GM18873 (cell line): ENCODE measurements around the gene SMCO4.
"Not testable (repeated sequence)": the region's sequence is repeated elsewhere in the genome, so short reads cannot be mapped to it uniquely, and the experiment has no call there.

ENCODE experiments used
- ATAC-seq: cut with Tn5 transposase; IDR thresholded peaks from one replicate; pipeline ENCODE4 v1.9.1; 2021; ENCODE audit warnings: mild to moderate bottlenecking, moderate library complexity, moderate number of reproducible peaks; ENCODE audit not compliant: unreplicated experiment, low FRiP score

SMCO4 gene

DNA sequence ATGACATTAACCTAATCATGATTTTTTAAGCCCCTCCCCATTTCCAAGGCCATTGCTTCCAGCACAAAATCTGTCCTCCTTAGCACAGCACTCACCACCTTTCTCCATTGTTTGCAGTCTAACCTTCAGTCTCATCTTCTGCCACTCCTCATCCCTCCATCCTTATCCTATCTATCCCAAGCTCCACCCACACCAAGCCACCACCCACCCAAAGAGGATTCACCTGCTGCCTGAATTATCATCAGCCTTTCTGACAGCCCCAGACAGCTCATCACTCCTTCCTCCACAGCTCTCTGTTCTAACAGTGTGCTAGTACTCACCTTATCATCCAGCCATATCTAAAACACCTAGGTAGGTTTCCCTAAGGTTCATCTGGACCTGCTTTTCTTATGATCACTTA is 20.7 kb upstream of the SMCO4 start:
- no peak for ATAC-seq

GRCh38 chr11:93560199-93560932 is 17.2 kb upstream of the SMCO4 start:
- ATAC-seq, result no peak

GRCh38 chr11:93559681-93560080 is 16.5 kb upstream of the SMCO4 start:
- no peak for ATAC-seq

GRCh38 chr11:93552874-93553273 is 9.7 kb upstream of the SMCO4 start:
- ATAC-seq, result no peak

DNA sequence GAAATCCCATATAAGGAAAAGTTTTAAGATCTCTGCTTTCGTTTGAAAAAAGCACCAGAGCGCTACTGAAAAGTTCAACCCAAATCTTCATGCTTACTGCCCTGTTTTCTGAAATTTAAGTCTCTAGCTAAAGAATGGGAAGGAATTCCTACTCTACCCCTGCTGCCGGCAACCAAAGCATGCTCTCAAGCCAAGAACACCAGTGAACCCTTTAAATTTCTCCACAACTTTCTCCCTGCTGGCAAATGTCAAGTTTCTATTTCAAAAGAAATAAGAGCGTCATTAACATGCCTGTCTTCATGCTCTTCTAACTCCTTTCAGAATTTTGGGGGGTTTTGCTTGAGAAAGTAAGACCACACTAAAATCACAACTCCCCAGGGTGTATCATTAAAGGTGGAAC is 6.8 kb upstream of the SMCO4 start:
- ATAC-seq, result no peak

DNA sequence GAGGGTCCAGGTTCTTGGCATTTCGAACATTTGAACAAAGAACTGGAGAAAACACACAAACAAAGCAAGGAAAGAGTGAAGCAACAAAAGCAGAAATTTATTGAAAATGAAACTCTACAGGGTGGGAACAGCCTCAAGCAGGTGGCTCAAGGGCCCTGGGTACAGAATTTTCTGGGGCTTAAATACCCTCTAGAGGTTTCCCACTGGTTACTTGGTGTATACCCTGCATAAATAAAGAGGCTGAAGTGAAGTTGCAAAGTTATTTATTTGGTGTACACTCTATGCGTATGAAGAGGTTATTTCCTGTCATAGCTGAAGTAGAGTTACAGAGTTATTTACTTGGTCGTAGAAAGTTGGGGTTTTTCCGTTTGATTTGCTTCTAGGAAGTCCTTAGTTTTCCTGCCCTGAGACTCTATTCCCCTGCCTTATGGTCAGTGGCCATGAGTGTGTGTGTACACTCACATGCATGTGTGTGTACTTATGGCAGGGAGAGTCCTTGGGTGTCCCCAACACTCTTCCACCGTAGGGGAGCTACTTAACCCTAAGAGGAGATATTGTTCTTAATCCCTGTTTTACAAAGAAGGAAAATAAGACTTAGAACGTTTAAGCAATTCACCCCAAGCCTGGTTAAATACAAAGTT is 5.6 kb upstream of the SMCO4 start:
- ATAC-seq, result no peak

DNA sequence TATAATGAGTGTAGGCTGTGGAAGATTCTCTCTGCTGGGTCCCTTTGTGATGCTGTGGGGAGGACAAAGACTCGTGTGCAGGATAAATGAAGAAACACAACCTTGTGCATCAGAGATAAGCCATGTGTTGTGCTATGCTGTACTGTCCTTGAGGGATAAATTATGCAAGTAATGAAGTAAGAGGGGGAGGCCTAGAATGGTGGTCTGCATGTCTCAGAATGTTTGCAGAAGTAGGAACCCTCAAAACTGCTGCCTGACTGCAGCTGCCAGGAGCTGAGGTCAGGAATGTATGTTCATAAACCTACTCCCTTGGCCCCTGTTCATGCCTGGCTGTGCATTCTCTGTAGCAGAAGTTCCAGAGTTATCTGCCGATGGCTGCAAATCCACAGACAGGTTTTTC is 4.6 kb upstream of the SMCO4 start:
- no peak for ATAC-seq

DNA sequence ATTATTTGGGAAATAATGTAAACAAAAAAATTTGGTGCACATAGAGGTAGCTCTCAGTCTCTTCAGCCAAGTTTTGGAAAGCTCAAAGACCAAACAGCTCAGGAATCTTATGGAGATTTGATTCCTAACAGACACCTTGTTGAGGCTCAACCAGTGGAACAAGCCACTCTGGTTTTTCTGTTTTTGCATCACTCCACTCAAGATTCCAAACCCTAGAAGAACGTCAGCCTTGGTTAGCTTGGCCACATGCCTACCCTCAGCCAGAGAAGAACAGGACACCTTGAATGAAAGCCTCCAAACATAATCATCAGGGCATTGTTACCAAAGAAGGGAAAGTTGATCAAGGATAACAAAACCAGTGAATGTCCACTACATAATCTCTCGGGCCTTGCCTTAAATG is 3.8 kb upstream of the SMCO4 start:
- no peak for ATAC-seq

- no peak for ATAC-seq
Measured at GRCh38 chr11:93545566-93545965, 2.4 kb upstream of the SMCO4 start.

- ATAC-seq, result peak; percentile 19
Measured at GRCh38 chr11:93542811-93543229, 371 bp downstream of the SMCO4 start.

DNA sequence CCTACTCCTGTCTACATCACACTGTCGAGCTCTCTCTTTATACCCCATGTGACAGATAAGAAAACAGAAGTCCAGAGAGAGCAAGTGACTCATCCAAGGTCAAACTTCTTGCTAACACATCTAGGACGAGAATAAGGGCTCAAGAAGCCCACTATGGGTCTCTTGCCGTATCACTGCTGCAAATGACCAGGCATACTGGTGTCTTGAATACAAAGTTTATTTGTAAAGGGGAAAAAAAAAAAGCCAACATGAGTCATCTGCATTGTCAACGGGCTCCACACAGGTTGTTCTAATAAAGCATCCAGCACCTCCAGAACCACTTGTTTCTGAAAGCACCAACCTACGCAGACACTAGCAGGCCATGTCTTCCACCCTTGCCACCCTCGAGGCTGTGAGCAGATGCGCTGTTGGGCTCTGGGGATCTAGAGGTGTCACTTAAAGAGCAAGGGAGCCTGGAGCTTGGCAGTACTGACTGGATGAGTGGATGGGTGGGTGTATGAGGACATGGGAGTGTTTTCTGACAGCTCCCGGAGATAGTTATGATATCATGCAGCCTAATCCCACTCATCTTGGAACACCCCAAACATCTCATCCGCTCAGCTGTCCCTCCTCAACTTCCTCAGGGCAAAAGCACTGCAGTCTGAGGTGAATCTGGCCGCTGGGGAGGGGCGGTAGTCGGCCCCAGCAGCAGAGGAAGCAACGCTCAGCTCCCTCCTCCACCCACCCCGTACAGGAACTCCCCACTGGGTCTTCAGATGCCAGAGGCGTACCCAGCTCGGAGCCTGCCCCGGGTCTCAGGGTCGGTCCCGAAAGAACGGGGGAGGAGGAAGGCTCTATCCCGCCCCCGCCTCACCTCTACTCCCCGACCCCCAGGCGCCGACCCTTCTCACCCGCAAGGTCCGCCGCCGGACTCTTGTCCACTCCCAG is 1.0 kb downstream of the SMCO4 start:
- ATAC-seq, result peak; percentile 57

- ATAC-seq, result no peak
Measured at GRCh38 chr11:93540896-93541553, 2.2 kb downstream of the SMCO4 start.

DNA sequence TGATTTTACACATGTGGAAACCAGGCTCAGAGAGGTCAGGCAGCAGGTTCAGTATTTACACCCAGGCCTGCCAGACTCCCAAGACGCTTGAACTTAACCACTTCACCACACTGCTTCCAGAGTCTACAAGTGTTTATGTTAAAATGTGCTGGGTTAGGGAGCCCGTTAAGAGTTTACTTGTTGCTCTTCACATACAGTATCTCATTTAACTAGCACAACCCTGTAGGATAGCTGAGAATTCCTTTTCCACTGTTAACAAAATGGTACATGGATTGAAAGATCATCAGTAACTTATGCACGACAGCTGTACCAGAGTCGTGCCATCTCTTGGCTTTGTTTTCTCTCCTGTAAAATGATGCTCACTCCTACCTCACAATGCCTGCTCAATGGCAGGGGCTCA is 2.9 kb downstream of the SMCO4 start:
- no peak for ATAC-seq

GRCh38 chr11:93537767-93538261 is 5.4 kb downstream of the SMCO4 start:
- no peak for ATAC-seq

GRCh38 chr11:93537049-93537448 is 6.1 kb downstream of the SMCO4 start:
- ATAC-seq, result no peak

- ATAC-seq, result no peak
Measured at GRCh38 chr11:93536101-93536861, 6.9 kb downstream of the SMCO4 start.

DNA sequence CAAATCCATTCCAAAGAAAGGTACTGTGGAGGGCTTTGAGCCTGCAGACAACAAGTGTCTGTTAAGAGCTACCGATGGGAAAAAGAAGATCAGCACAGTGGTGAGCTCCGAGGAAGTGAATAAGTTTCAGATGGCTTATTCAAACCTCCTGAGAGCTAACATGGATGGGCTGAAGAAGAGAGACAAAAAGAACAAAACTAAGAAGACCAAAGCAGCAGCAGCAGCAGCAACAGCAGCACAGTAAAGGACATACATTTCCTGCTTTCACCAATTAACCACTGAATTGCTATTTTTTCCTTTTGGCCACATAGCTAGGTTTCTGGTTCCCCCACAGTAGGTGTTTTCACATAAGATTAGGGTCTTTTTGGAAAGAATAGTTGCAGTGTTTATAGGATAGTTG is 7.6 kb downstream of the SMCO4 start:
- not testable (repeated sequence) for ATAC-seq

- no peak for ATAC-seq
Measured at GRCh38 chr11:93532806-93533205, 10.4 kb downstream of the SMCO4 start.

- no peak for ATAC-seq
Measured at GRCh38 chr11:93532281-93532789, 10.9 kb downstream of the SMCO4 start.

- no peak for ATAC-seq
Measured at GRCh38 chr11:93530468-93530826, 12.7 kb downstream of the SMCO4 start.
